Measurements from ENCODE around the gene GLG1. TPM values are rescaled to one million over a fixed set of nuclear protein-coding genes. Genes with fewer than 3 reads are reported as not detected.

GLG1 gene
- total and polyA plus RNA-seq, 4 donors, result 24.6 to 156 (median 78.2) TPM

- TF ChIP-seq CTCF (IDR thresholded peaks at IDR 0.05; ENCODE audit: control extremely low read depth, extremely low read depth), result no peak
- Histone ChIP-seq H3K9me3 (ENCODE audit: control insufficient read depth in 4 of 4, insufficient read depth in 3 of 4, low read length in 3 of 4) (no peaks in the 10 kb centered on the region), H3K4me3 (no peak overlapping the region), H3K36me3 (ENCODE audit: control insufficient read depth in 4 of 4, insufficient read depth in 4 of 4, low read length in 4 of 4) (peaks cover 0 to 25% (median 9%) of the 10 kb centered on the region in 4 donors), H3K27me3 (ENCODE audit: control insufficient read depth in 3 of 3, insufficient read depth in 3 of 3, low read length in 2 of 3) (no peaks in the 10 kb centered on the region), H3K9ac (ENCODE audit: insufficient read depth in 1 of 2, low read length in 2 of 2) (no peak overlapping the region), H3K27ac (ENCODE audit: low read depth in 1 of 2, low read length in 1 of 2) (no peak overlapping the region), H3K4me1 (ENCODE audit: control insufficient read depth in 5 of 5, insufficient read depth in 5 of 5, low read length in 5 of 5) (no peaks in the 10 kb centered on the region)
- ATAC-seq (ENCODE audit: insufficient read depth, low FRiP score) (no peak), DNase-seq (no peak)
- 84 to 93% methylated on average over 3 of the region's 3 CpGs for WGBS, 2 donors
Observed at GRCh38 chr16:74497761-74498160, 109.2 kb downstream of the GLG1 start.

GRCh38 chr16:74496054-74496453, 110.9 kb downstream of the GLG1 start:
- H3K9ac ChIP-seq (ENCODE audit: insufficient read depth in 1 of 2, low read length in 2 of 2), result no peak overlapping the region
- no peaks in the 10 kb centered on the region for H3K4me1 ChIP-seq (ENCODE audit: control insufficient read depth in 5 of 5, insufficient read depth in 5 of 5, low read length in 5 of 5)
- H3K27ac ChIP-seq (ENCODE audit: low read depth in 1 of 2, low read length in 1 of 2), result no peak overlapping the region
- H3K36me3 ChIP-seq (ENCODE audit: control insufficient read depth in 4 of 4, insufficient read depth in 4 of 4, low read length in 4 of 4), result peaks cover 2 to 25% (median 10%) of the 10 kb centered on the region in 4 donors
- ATAC-seq (ENCODE audit: insufficient read depth, low FRiP score) (no peak), DNase-seq (no peak)
- 97 to 100% methylated on average over 3 of the region's 3 CpGs for WGBS, 2 donors
- H3K27me3 ChIP-seq (ENCODE audit: control insufficient read depth in 3 of 3, insufficient read depth in 3 of 3, low read length in 2 of 3), result no peaks in the 10 kb centered on the region
- no peak for TF ChIP-seq CTCF (IDR thresholded peaks at IDR 0.05; ENCODE audit: control extremely low read depth, extremely low read depth)
- no peak overlapping the region for H3K4me3 ChIP-seq
- no peaks in the 10 kb centered on the region for H3K9me3 ChIP-seq (ENCODE audit: control insufficient read depth in 4 of 4, insufficient read depth in 3 of 4, low read length in 3 of 4)

GRCh38 chr16:74492976-74493375, 113.9 kb downstream of the GLG1 start:
- no peaks in the 10 kb centered on the region for H3K9me3 ChIP-seq (ENCODE audit: control insufficient read depth in 4 of 4, insufficient read depth in 3 of 4, low read length in 3 of 4)
- peaks cover 6 to 30% (median 16%) of the 10 kb centered on the region in 4 donors for H3K36me3 ChIP-seq (ENCODE audit: control insufficient read depth in 4 of 4, insufficient read depth in 4 of 4, low read length in 4 of 4)
- no peak overlapping the region for H3K27ac ChIP-seq (ENCODE audit: low read depth in 1 of 2, low read length in 1 of 2)
- no peak overlapping the region for H3K9ac ChIP-seq (ENCODE audit: insufficient read depth in 1 of 2, low read length in 2 of 2)
- H3K4me1 ChIP-seq (ENCODE audit: control insufficient read depth in 5 of 5, insufficient read depth in 5 of 5, low read length in 5 of 5), result no peaks in the 10 kb centered on the region
- H3K4me3 ChIP-seq, result no peak overlapping the region
- DNase-seq (no peak), ATAC-seq (ENCODE audit: insufficient read depth, low FRiP score) (no peak)
- no peak for TF ChIP-seq CTCF (IDR thresholded peaks at IDR 0.05; ENCODE audit: control extremely low read depth, extremely low read depth)
- H3K27me3 ChIP-seq (ENCODE audit: control insufficient read depth in 3 of 3, insufficient read depth in 3 of 3, low read length in 2 of 3), result no peaks in the 10 kb centered on the region
- 97 to 99% methylated on average over 10 of the region's 10 CpGs for WGBS, 2 donors

All from lung (tissue), 12 donors.